Activated naive CD8-positive, alpha-beta T cell (primary cell): Measurements from ENCODE around the gene RANBP3.

Experiments used
- H3K27ac Mint-ChIP-seq: one replicate; pipeline ENCODE4 v1.8.0; 2021; ENCODE audit warnings: mixed read lengths
- H3K27me3 Mint-ChIP-seq: one replicate; pipeline ENCODE4 v1.8.0; 2021; ENCODE audit warnings: mixed read lengths
- H3K36me3 Mint-ChIP-seq: one replicate; pipeline ENCODE4 v1.8.0; 2021; ENCODE audit warnings: mixed read lengths
- H3K4me1 Mint-ChIP-seq: one replicate; pipeline ENCODE4 v1.8.0; 2021; ENCODE audit warnings: low read depth, mixed read lengths
- H3K4me3 Mint-ChIP-seq: one replicate; pipeline ENCODE4 v1.8.0; 2021; ENCODE audit warnings: mild to moderate bottlenecking, mixed read lengths
- H3K9me3 Mint-ChIP-seq: one replicate; pipeline ENCODE4 v1.8.0; 2021; ENCODE audit warnings: low read depth, mixed read lengths

Gene RANBP3

DNA sequence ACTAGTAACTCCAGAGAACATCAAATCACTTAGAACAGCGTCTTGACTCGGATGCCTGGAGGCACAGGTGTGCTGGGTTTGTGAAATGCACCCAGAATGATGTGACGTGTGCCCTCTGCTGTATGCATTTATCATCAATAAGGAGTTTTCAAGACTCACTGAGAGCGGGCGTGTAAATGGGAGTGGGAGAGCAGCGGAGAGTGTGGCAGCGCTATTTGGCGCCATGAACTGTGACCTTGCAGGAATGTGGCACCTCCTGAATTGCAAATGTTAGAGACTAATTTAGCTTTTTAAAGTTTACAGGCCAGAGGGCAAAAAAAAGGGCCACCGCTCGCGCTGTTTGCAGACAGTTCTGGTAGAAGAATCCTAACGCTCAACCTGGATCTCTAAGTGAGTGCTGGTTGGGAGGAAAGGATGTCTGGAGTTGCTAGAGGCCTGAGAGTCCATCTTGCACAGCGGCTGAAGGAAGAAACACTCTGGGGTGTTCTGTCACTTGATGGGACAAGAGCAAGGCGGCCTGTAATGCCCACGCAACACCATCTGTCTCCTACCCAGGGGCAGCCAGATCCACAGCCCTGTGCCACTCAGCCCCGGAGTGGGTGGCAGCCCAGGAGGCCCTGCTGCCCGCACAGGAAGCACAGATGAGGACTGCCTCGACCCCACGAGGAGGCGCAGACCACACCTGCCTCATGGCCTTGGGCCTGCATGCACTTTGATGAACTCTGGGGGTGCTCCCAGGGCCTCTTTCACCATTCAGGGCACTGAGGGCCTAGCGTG lies 19.7 kb downstream of the RANBP3 start:
- Mint-ChIP-seq H3K36me3 (peaks cover 1% of the 10 kb centered on the region), H3K27ac (peak overlapping the region; percentile 41), H3K4me3 (no peak overlapping the region), H3K27me3 (no peaks in the 10 kb centered on the region), H3K4me1 (peaks cover 94% of the 10 kb centered on the region), H3K9me3 (no peaks in the 10 kb centered on the region)

DNA sequence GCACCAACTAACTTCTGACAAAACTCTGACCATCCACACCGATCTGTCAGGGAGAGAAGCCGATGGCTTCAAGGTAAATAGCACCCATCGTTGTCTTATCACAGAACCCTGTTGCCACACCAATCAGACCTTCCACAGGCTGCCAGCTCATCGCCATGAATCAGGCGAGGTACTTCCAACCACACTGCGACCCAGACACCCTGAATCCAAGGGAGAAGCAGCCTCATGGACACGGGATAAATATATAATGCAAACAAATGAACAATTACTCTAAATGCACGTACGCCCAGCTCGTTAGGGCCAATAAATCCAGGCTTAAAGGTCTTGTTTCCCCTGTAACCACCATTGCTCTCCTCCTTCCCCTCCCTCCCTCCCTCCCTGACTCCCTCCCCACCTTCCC lies 20.8 kb downstream of the RANBP3 start:
- Mint-ChIP-seq H3K27ac (peak overlapping the region; percentile 22), H3K27me3 (no peaks in the 10 kb centered on the region), H3K4me1 (peaks cover 94% of the 10 kb centered on the region), H3K4me3 (no peak overlapping the region), H3K36me3 (peaks cover 5% of the 10 kb centered on the region), H3K9me3 (no peaks in the 10 kb centered on the region)

DNA sequence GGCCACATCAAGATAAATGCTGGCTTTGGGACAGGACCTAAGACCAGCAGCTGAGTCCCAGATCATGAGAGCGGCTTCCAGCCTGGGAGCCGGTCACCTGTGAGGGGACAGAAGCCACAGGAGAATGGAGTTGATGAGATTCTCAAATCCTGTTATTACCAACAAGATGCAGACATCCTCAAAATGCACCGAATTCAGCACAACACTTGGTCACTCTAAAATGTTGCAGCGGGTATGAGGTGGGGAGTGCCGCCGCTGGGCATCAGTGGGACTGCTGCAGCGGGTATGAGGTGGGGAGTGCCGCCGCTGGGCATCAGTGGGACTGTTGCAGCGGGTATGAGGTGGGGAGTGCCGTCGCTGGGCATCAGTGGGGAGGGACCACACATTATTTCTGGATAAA lies 21.2 kb downstream of the RANBP3 start:
- no peak overlapping the region for H3K4me3 Mint-ChIP-seq
- H3K9me3 Mint-ChIP-seq: no peaks in the 10 kb centered on the region
- H3K27me3 Mint-ChIP-seq: no peaks in the 10 kb centered on the region
- peaks cover 94% of the 10 kb centered on the region for H3K4me1 Mint-ChIP-seq
- H3K27ac Mint-ChIP-seq: peak overlapping the region; percentile 18
- peaks cover 5% of the 10 kb centered on the region for H3K36me3 Mint-ChIP-seq

- Mint-ChIP-seq H3K27me3 (no peaks in the 10 kb centered on the region), H3K27ac (peak overlapping the region; percentile 18), H3K4me1 (peaks cover 93% of the 10 kb centered on the region), H3K4me3 (no peak overlapping the region), H3K36me3 (peaks cover 5% of the 10 kb centered on the region), H3K9me3 (no peaks in the 10 kb centered on the region)
Measured at GRCh38 chr19:5956323-5956722, 21.6 kb downstream of the RANBP3 start.

GRCh38 chr19:5955636-5955935 lies 22.4 kb downstream of the RANBP3 start:
- H3K9me3 Mint-ChIP-seq: no peaks in the 10 kb centered on the region
- no peaks in the 10 kb centered on the region for H3K27me3 Mint-ChIP-seq
- H3K36me3 Mint-ChIP-seq: peaks cover 10% of the 10 kb centered on the region
- peak overlapping the region; percentile 54 for H3K27ac Mint-ChIP-seq
- peaks cover 93% of the 10 kb centered on the region for H3K4me1 Mint-ChIP-seq
- H3K4me3 Mint-ChIP-seq: no peak overlapping the region

DNA sequence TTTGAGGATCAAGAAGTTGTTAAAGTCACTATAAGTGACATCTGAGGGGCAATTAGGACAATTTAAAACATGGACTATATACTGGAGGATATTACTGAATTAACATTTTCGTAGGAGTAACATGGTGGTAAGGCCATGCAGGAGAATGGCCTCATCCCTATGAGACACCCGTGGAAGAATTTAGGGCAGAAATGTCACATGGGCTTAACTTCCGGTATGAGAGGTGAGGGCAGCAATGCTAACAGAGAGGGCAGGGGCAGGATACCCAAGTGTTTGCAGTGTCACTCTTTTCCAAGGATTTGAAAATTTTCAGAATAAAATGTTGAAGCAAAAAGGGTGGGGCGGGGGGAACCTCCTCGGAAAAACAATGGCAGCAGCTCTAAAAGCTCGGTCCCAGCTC lies 23.6 kb downstream of the RANBP3 start:
- Mint-ChIP-seq H3K9me3 (no peaks in the 10 kb centered on the region), H3K4me1 (peaks cover 94% of the 10 kb centered on the region), H3K4me3 (peak overlapping the region; percentile 80), H3K27ac (peak overlapping the region; percentile 94), H3K36me3 (peaks cover 13% of the 10 kb centered on the region), H3K27me3 (no peaks in the 10 kb centered on the region)

GRCh38 chr19:5953680-5954213 lies 24.2 kb downstream of the RANBP3 start:
- Mint-ChIP-seq H3K27me3 (no peaks in the 10 kb centered on the region), H3K36me3 (peaks cover 13% of the 10 kb centered on the region), H3K4me1 (peaks cover 94% of the 10 kb centered on the region), H3K9me3 (no peaks in the 10 kb centered on the region), H3K27ac (peak overlapping the region; percentile 94), H3K4me3 (peak overlapping the region; percentile 80)

DNA sequence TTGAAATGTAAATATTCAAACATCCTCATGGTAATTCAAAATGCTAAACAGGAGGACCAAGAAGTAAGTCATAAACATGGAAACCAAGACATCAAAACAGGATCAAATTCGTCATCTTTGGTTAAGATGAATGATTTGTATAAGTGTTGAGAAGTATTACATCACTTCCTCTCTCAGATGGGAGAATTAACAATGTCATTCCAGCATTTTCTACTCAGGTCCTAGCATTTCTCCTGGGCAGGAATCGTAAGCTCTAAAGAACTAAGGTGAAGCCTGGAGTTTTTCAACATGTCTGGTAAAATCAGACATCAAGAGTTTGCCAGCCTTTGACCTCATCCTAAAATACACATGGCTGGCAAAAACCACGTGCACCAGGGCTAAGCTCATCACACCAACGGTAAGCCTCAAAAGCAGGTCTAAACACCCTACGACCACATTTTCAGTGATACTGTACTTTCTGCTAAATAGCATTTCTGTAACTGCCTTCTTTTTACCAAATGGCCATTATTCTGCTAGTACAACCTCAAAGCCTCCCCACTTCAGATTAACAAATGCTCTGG lies 24.8 kb downstream of the RANBP3 start:
- Mint-ChIP-seq H3K27me3 (no peaks in the 10 kb centered on the region), H3K4me3 (peak overlapping the region; percentile 80), H3K36me3 (peaks cover 13% of the 10 kb centered on the region), H3K27ac (peak overlapping the region; percentile 94), H3K4me1 (peaks cover 93% of the 10 kb centered on the region), H3K9me3 (no peaks in the 10 kb centered on the region)

DNA sequence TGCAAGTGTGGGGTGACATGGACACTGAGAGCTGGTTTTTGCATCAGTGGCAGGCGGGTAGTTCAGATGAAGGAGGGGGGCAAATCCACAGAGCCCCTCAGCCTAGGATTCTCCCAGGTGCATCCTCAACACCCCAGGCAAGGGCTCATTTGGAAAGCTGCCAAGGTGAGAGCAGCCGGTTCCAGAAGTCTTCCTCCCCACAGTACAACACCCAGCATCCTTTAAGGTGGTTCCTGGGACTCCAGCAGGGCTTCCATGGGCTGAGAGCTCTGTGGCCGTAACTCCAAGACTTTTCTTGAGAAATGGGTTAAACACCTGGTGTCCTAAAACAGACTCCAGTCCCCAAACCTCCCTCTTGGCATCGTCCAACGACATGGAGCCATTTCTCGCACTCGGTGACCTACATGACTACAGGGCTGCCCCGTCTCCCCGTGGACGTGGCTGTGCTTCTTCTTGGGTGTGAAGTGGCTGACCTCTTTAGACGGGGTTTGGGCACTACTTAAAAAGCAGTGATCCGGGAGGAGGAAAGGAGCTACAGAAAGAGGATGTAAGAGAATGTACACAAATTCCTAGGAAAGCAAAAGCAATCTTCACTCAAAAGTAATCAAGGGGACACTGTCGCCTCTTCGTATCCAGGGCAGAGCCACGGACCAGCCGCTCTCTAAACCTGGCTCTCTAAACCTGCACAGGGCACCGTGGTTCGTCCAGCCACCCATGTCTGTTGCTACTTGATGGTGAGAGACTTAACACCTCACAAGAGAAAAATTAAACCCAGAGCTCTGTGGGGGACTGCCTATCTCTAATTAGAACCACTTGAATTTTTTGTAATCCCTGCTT lies 25.5 kb downstream of the RANBP3 start:
- Mint-ChIP-seq H3K27ac (peak overlapping the region; percentile 94), H3K36me3 (peaks cover 13% of the 10 kb centered on the region), H3K9me3 (no peaks in the 10 kb centered on the region), H3K4me1 (peaks cover 93% of the 10 kb centered on the region), H3K27me3 (no peaks in the 10 kb centered on the region), H3K4me3 (peak overlapping the region; percentile 80)

DNA sequence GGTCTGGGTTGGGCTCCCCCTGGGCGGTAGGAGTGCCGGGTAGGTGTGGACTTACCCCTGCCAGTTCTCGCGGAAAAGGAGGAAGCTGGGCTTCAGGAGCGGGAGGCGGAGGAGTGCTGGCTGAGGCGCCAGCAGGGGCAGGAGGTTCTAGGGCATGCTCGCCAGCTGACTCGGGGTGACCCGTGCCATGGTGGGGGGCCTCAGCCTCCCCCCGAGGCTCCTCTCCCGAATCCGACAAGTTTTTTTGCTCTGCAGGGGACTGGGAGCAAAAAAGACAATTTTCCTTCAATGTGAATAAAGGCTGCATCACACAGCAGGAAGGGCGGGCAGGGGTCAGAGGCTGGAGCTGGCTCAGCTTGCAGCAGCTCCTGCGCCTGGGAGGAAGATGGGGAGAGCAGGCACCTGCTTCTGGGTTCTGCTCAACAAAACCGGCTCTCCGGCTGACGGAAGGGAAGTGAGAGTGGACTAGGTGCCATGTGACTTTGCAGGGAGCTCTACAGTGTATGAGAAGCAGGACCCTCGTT lies 26.5 kb downstream of the RANBP3 start:
- peaks cover 13% of the 10 kb centered on the region for H3K36me3 Mint-ChIP-seq
- H3K27ac Mint-ChIP-seq: peak overlapping the region; percentile 79
- H3K9me3 Mint-ChIP-seq: no peaks in the 10 kb centered on the region
- peaks cover 92% of the 10 kb centered on the region for H3K4me1 Mint-ChIP-seq
- peak overlapping the region; percentile 54 for H3K4me3 Mint-ChIP-seq
- no peaks in the 10 kb centered on the region for H3K27me3 Mint-ChIP-seq

- H3K9me3 Mint-ChIP-seq: no peaks in the 10 kb centered on the region
- no peaks in the 10 kb centered on the region for H3K27me3 Mint-ChIP-seq
- peaks cover 13% of the 10 kb centered on the region for H3K36me3 Mint-ChIP-seq
- peak overlapping the region; percentile 77 for H3K4me3 Mint-ChIP-seq
- peak overlapping the region; percentile 79 for H3K27ac Mint-ChIP-seq
- H3K4me1 Mint-ChIP-seq: peaks cover 92% of the 10 kb centered on the region
Measured at GRCh38 chr19:5950741-5951140, 27.2 kb downstream of the RANBP3 start.

- H3K4me1 Mint-ChIP-seq: peaks cover 92% of the 10 kb centered on the region
- peaks cover 13% of the 10 kb centered on the region for H3K36me3 Mint-ChIP-seq
- H3K27me3 Mint-ChIP-seq: no peaks in the 10 kb centered on the region
- H3K4me3 Mint-ChIP-seq: peak overlapping the region; percentile 77
- peak overlapping the region; percentile 79 for H3K27ac Mint-ChIP-seq
- H3K9me3 Mint-ChIP-seq: no peaks in the 10 kb centered on the region
Measured at GRCh38 chr19:5949792-5950305, 28.1 kb downstream of the RANBP3 start.

GRCh38 chr19:5948752-5949564 lies 29.0 kb downstream of the RANBP3 start:
- Mint-ChIP-seq H3K27ac (peak overlapping the region; percentile 79), H3K4me3 (peak overlapping the region; percentile 77), H3K36me3 (peaks cover 13% of the 10 kb centered on the region), H3K9me3 (no peaks in the 10 kb centered on the region), H3K4me1 (peaks cover 87% of the 10 kb centered on the region), H3K27me3 (no peaks in the 10 kb centered on the region)

- H3K27ac Mint-ChIP-seq: peak overlapping the region; percentile 85
- peaks cover 83% of the 10 kb centered on the region for H3K4me1 Mint-ChIP-seq
- peaks cover 9% of the 10 kb centered on the region for H3K36me3 Mint-ChIP-seq
- no peaks in the 10 kb centered on the region for H3K9me3 Mint-ChIP-seq
- H3K27me3 Mint-ChIP-seq: no peaks in the 10 kb centered on the region
- no peak overlapping the region for H3K4me3 Mint-ChIP-seq
Measured at GRCh38 chr19:5947435-5947834, 30.5 kb downstream of the RANBP3 start.
